Suppressor macrophage treated with lipopolysaccharide for 4 hours (primary cell): ENCODE measurements around the gene TBC1D5.

Experiments
- DNase-seq: peaks from one replicate; pipeline ENCODE4 v3.0.0-alpha.2; 2020

Gene TBC1D5

DNA sequence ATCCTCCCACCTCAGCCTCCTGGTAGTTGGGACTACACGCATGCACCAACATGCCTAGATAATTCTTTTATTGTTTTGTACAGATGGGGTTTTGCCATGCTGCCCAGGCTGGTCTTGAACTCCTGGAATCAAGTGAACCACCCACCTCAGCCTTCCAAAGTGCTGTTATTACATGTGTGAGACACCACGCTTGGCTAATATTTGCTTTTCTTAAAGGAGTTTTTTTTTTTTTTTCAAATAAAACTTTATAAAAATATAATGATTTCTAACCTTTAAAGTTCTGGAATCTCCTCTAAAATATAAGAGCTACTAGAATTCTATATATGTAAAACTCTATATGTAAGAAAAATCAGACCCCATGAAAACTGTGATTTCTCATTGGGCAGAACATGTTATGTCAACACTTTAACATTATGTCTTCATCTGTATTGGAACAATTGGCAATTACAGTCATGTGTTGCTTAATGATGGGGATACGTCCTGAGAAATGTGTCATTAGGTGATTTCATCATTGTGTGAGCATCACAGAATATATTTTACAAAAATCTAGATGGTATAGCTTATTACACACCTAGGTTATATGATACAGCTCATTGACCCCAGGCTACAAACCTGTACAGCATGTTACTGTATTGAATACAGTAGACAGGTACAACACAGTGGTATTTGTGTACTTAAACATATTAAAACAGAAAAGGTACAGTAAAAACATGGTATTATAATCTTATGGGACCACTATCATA, 480.6 kb downstream of the TBC1D5 start:
- no peak for DNase-seq

DNA sequence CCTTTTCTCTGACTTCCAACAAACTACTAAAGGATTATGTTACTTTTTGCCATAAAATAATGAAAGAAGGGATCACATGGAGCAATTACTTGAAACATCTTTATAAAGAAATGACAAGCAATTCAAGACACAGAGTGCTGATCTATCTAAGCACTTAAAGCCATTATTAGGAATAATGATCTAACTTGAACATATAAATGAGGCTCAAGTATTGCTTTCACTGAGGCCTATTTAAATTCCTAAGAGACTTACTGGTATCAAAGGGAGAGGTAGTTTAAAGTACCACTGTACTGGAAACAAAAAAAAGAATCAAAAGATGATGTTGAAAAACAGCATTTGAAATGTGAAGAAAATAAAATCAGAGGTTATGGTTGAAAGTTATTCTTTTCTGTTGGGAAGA, 482.2 kb downstream of the TBC1D5 start:
- DNase-seq, result no peak

DNA sequence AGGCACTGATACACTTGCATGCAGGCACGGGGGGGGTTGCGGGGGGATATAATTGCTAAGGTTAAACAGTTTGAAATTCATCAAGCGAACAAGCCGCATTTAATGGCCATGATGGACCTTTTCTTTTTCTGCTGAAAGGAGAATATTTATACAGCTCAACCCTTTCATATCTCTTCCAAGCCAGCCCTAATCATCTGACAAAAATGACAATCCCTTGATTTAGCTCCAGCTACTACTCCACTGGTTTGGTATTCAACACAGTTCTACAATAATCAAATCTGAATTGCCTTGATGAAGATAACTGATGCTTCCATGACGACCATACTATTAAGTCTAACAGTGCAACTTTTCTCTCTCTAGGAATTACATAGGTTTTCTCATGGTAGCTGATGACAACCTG, 482.7 kb downstream of the TBC1D5 start:
- DNase-seq, result no peak

DNA sequence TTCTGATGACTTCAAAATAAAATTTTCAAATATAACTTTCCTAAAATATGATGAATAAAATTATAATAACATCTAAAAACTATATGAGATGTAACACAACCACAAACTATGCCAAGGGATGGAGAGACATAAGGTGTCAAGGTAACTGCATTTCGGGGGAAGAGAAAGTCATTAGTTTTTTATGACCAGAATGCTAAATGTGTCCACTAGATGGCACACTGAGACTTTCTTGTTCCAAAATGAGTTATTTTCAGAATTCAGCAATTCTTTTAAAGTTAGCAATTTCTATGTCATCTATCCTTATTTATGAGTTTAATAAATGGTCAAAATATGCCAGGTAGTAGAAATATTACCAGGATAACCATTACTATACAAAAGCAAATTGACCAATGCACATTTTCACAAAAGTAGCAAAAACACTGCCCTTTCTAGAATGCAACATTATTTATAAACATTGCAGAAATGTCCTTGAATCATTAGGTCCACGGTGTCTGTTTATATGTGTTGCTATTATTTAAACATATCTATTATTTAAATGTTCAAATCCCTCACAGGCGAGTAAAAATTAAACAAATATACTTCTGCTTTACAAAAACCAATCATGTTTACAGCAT, 483.5 kb downstream of the TBC1D5 start:
- DNase-seq, result peak; percentile 59

DNA sequence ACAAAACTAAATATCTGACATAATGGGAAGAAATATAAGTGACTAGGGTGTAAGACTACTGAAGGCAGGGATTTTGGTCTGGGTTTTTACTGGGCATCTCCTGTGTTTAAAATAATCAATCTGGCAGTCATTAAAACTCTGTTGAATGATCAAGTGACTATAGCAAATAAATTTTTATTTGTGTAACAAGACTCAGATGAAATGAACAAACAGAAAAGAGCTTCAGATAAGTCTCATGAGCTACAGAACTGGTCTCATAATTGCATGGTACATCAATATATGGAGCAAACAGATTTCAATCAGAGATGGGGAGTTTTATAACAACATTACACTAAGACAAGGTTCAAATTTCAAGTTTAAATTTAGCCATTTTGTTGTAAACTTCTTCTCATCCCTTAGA, 485.2 kb downstream of the TBC1D5 start:
- DNase-seq, result no peak

DNA sequence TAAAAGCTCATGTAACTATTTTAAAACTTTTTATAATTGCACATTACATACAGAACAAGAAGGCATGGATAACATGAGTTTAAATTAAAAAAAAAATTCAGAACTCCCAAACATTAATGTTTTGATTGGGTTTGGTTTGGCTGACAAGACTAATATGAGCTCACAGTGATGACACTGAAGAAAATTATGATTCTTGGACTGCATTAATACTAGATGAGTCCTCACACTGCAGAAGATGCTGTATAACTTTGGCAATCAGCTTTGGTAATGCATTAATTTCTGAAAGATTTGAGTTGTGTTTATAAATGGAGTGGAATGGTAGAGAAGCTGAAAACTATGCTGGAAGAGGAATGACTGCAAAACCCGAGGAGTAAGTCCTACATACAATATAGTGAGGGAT, 498.8 kb downstream of the TBC1D5 start:
- no peak for DNase-seq

DNA sequence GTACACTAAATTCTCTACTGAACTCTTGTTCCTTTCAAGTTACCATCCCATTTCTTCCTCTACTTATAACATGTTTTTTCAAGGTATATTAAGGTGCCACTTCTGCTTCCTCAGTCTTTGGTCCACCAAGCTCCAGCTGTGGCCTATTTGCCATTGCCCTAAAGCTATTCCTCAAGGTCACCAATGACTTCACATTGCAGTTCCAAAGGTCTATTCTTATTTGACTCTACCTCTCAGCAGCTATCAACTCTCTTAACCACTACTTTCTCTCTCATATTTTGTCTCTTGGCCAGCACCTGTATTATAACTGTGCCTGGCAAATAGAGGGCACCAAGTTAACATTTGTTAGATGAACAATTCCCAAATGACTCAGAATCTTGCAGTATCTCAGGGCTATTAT, 503.0 kb downstream of the TBC1D5 start:
- no peak for DNase-seq

DNA sequence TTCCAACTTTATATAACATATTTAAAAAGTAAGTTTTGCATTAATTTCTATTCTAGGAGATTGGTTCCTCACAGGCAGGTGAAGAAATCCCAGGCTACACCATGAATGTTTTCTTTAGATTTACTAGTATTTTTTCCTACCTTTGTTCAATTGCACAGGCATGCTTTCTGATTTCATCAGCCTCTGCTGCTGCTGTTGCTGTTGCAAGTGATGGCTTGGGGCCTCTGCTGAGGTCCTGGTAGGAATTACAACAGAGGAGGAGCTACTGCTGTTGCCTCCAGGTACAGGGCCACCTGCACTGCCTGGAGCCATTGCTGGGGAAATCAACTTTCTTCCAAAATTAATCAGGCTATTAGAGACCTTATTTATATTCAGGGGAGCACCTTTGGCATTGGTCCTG, 504.4 kb downstream of the TBC1D5 start:
- no peak for DNase-seq

DNA sequence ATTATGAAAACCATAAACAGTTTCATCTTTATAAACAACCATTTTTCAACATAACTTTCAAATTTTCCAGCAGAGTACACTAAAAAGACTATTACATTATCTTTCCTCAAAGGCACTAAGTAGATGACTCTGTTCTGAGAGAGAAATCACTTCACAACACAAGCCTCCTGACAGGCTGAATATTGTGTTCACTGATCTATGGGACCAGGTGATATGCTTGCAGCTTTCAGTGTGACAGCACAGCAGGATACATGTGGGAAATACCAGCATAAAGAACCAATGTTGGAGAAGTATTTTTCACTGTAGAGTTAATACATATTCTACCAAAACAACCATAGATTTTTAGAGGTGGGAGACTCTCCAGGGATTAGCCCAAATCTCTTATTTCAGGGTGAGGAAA, 507.1 kb downstream of the TBC1D5 start:
- no peak for DNase-seq

DNA sequence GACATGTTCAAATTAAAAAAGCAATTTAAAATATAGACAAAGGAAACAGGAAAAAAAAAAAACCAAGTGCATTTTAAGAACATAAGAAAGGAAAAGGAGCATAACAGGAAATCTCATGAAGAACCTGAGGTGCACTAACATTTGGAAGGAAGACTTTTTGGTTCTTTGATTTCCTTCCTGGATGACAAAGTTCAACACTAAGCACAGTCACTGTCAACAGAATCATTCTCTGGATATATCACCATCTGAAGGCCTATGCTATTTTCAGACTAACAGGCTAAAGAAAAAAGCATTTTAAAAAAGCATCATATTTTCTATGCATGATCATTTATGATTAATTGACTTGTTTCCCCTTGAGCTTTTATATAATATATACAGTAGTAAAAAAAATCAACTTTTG, 508.0 kb downstream of the TBC1D5 start:
- DNase-seq, result no peak

DNA sequence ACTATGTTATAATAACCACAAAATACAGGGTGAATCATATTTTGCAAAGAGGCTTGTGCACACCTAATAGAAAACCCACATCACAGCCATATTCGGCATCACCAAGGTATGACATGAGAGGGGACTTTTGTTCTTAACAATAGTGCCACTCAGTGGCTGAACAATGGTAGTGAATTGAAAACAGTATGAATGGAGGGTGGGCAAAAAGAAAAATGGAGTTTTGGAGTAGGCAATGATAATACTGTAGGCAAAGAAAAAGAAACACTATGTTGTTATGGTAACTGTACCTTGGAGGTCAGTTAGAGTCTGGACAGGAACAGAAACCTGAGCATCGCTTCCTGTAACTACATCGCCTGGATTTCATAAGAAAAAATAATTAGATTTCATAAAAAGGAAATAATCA, 509.0 kb downstream of the TBC1D5 start:
- peak; percentile 53 for DNase-seq

DNA sequence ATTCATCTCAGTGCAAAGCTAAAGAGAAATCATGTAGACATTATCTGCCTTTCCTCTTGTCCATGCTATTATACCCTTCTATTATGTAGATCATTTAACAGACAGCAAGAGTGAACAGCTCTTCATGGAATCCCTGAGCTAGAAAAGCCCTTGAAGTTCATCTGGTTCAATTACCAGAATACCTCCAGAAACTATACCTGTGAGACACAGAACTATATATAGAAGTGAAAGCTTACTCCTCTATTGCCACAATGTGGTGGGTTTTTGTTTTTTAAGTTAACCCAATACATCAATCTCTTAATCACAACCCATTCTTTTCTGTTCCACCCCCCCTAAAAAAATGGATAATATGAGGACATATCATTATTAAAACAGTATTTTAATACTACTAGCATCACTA, 510.0 kb downstream of the TBC1D5 start:
- no peak for DNase-seq

DNA sequence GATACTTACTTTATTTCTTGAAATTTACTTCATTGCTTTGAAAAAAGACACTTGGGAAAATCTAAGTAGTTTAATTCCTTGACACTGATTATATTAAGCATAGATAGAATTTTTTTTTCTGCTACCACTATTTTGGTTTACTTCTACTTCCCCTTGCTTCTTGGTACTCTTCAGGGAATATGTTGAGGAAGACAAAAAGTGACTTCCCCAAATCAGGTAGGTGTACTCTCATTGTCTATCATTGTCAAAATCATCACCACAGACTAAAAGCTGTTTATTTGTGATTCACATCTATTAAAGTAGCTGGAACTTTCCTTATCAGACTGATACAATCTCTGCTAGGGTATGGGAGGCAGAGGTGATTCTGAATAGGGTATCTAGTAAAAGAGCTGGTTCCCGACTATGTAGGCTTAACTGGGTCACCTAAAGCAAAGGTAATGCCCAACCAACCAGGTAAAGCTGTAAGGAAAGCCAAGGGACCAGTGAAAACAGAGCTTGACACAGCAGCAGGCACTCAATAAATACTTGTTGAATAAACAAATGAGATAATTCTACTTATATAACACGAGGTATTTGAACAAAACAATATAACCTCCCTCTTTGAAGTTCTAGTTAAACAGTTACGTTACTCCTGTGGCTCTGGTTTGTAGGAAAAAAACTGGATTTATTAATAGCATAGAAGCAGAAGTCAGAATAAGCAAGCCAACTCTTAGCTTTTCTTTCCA, 510.7 kb downstream of the TBC1D5 start:
- no peak for DNase-seq

DNA sequence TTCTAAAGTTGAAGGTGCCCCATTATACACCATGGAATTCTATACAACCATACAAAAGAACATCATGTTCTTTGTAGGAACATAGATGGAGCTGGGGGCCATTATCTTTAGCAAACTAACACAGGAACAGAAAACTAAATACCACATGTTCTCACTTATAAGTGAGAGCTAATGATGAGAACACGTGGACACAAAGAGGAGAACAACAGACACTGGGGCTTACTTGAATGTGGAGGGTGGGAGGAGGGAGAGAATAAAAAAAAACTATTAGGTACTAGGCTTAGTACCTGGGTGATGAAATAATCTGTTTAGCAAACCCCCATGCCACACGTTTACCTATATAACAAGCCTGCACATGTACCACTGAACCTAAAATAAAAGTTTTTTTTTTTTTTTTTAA, 515.0 kb downstream of the TBC1D5 start:
- no peak for DNase-seq

DNA sequence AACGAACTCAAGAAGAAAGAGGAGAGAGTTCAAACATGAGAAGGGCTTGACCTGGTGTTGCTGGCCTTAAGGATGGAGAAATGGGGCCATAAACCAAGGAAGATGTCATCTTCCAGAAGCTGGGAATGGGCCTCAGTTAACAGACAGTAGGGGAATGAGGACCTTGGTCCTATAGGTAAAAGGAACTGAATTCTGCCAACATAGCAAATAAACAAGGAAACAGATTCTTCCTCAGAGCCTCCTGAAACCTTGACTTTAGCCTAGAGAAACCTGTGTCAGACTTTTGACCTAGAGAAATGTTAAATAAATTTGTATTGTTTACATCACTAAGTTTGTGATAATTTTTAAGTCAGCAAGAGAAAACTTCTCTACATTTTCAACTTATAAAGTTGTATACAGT, 520.9 kb downstream of the TBC1D5 start:
- no peak for DNase-seq

DNA sequence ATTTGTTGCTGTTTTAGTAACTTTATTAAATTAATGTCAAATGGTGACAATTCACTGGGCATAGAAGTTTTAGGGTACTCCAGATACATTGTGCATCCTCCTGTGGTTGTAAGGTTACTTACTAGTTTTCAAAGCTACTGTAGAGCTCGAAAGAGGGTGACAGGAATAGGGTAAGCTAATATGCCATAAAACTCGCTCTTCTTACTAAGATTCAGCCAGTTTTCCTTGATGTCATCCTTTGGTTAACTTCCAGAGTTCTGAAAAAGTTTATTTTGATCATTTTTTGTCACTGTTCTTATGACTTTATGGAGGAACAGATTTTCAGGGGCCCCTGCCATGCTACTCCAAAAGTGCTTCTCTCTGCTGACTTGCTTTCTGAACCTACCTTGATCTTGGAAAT, 522.8 kb downstream of the TBC1D5 start:
- DNase-seq, result no peak

DNA sequence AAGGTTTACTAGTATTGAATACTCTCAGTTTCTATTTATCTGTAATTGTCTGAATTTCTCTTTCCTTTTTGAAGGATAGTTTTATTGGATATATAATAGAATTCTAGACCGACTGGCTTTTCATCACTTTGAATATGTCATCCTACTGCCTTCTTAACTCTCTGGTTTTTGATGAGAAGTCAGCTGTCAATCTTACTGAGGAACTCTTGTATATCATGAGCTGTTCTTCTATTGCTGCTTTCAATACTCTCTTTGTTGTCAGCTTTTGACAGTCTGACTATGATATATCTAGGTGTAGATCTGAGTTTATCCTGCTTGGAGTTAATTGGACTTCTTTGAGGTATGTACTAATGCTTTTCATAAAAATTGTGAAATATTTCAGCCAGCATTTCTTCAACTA, 523.8 kb downstream of the TBC1D5 start:
- DNase-seq, result no peak

DNA sequence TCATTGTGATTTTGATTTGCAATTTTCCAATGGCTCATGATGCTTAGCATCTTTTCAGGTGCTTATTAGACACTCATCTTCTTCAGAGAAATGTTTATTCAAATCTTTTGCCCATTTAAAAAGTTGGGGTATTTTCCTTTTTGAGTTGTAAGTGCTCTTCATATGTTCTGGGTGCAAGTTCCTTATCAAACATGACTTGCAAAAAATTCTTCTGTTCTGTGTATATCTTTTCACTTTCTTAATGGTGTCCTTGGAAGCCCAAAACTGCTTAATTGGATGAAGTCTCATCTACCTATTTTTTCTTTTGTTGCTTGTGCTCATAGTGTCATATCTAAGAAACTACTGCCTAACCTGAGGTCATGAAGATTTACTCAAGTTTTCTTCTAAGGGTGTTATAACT, 524.8 kb downstream of the TBC1D5 start:
- DNase-seq, result no peak

DNA sequence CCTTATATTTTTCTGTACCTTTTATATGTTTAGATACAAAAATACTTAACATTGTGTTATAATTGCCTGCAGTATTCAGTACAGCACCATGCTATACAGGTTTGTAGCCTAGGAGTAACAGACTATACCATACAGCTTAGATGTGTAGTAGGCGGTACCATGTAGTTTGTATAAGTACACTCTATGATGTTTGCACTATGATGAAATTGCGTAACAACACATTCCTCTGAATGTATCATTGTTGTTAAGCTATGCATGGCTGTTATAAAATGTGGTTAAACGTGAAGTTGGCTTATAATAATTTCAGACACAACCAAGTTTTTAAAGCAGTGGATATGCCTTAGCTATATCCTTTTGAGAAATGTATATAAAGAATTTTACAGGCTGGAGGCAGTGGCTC, 529.3 kb downstream of the TBC1D5 start:
- DNase-seq, result no peak

DNA sequence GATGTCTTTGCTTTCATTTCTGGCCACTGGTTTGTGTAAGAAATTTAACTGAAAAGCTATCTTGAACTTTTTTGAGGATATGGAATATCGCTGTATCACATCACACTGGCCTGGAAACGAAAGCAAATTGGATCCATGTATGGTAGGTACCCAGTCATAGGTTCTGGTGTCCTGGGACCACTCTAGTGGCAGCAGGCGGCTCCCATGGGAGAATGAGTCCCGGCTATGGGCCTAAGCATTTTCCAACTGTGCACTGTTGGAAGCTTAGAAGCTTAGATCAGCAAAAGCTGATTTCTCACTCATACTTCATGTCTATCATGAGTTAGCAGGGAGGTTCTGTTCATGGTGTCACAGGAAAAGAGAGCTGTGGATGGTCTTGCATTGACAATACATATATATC, 534.5 kb downstream of the TBC1D5 start:
- DNase-seq, result no peak

DNA sequence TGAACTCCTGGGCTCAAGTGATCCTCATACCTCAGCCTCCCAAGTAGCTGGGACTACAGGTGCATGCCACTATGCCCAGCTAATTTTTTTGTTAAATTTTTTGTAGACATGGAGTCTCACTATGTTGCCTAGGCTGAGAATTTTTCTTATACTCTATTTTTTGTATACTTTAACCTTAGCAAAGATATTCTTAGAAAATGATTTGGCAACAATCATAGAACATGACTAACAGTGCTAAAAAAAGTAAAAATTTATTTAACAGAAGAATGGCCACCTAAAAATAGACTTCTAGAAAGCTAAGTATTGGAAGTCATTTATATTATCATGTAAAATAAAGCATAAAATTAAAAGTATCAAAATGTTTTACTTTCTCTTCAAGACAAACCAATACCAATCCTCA, 535.4 kb downstream of the TBC1D5 start:
- no peak for DNase-seq

DNA sequence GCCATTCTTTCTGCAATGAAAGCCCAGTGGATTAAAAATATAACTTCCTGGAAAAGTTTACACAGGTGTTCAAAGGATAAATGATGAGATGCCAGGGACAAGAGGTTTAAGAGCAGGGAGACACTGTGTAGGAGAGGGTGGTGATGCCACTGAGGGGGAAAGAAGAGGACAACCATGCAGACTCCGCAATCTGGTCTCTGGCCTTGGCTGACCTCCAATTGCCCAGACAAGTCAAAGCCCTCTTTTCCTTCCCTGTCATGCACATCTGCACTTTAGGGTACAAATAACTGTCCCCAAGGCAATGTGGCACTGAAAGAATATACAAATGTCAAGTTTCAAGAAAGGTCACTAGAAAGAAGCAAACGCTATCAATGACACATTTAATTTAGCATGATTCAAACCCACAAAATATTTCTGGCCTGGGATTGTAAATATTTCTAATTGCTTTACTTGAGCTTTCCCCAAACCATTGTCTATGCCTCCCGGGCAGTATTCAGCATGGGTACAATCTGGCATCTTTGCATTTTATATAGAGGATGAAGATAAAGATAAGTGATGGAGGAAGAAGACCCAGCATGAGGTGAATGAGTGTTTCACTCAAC, 538.3 kb downstream of the TBC1D5 start:
- no peak for DNase-seq

DNA sequence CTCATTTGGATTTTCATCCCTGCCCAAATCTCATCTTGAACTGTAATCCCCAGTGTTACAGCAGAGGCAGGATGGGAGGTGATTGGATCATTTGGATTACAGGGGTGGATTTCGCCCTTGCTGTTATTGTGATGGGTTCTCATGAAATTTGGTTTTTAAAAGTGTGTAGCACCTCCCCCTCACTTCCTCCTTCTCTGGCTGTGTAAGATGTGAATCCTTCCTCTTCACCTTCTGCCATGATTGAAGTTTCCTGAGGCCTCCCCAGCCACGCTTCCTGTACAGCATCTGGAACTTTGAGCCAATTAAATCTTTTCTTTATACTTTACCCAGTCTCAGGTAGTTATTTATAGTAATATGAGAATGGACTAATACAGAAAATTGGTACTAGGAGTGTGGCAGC, 540.9 kb downstream of the TBC1D5 start:
- no peak for DNase-seq
